ENCODE results near the gene ZBTB49.

- TF ChIP-seq STAT6 (CRISPR knock-in tag; conservative IDR thresholded peaks at IDR 0.05; ENCODE audit: low read depth), result no peak
- no peak for TF ChIP-seq TP53 (CRISPR knock-in tag; IDR thresholded peaks at IDR 0.05)
- no peak for TF ChIP-seq CTCF (IDR thresholded peaks at IDR 0.05)
- TF ChIP-seq ZNF121 (CRISPR knock-in tag; IDR thresholded peaks at IDR 0.05), result no peak
- no peak for TF ChIP-seq CBFB (CRISPR knock-in tag; IDR thresholded peaks at IDR 0.05; ENCODE audit: low read depth)
- TF ChIP-seq IRF2 (CRISPR knock-in tag; IDR thresholded peaks at IDR 0.05; ENCODE audit: borderline replicate concordance, low read depth), result no peak
- TF ChIP-seq MAX (CRISPR knock-in tag; IDR thresholded peaks at IDR 0.05), result no peak
- TF ChIP-seq E2F4 (CRISPR knock-in tag; IDR thresholded peaks at IDR 0.05; ENCODE audit: borderline replicate concordance, low read depth), result no peak
- TF ChIP-seq ESRRA (CRISPR knock-in tag; IDR thresholded peaks at IDR 0.05; ENCODE audit: borderline replicate concordance), result no peak
- TF ChIP-seq RORB (CRISPR knock-in tag; IDR thresholded peaks at IDR 0.05), result no peak
- no peak for TF ChIP-seq USF2 (CRISPR knock-in tag; IDR thresholded peaks at IDR 0.05)
- no peak for TF ChIP-seq NR3C1 (CRISPR knock-in tag; conservative IDR thresholded peaks at IDR 0.05; ENCODE audit: low read depth)
These were observed 16.9 kb downstream of the ZBTB49 start for GRCh38 chr4:4306920-4307319.
